HG03439 (cell line): ENCODE data around the gene MGP.

Source experiments
- ATAC-seq: cut with Tn5 transposase; IDR thresholded peaks from one replicate; pipeline ENCODE4 v1.9.1; 2021; ENCODE audit warnings: mild to moderate bottlenecking, moderate library complexity; ENCODE audit not compliant: unreplicated experiment

MGP gene

DNA sequence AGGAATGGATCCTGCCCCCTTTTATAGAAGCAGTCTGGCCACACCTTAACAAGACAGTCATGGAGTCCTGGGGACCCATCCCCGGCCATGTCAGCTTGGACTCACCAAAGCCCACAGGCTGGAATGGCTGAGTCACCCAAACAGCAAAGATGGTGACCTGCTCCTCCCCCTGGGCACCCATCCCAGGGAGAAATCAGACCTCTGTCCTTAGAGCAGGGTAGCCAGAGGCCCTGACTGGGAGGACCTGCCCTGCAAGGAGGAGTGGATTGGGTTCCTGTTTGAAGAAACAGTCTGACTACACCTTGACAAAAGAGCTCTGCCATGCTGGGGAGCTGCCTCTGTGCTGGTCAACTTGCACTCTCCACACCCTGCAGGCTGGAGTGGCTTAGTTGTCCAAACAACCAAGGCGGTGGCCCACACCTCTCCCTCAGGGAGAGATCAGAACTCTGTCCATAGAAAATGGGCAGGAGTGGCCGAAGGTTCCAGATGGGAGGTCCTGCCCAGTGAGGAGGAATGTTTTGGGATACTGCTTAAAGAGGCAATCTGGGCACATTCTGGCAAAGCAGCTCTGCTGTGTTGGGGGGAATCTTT is 16.6 kb downstream of the MGP start:
- ATAC-seq = no peak

DNA sequence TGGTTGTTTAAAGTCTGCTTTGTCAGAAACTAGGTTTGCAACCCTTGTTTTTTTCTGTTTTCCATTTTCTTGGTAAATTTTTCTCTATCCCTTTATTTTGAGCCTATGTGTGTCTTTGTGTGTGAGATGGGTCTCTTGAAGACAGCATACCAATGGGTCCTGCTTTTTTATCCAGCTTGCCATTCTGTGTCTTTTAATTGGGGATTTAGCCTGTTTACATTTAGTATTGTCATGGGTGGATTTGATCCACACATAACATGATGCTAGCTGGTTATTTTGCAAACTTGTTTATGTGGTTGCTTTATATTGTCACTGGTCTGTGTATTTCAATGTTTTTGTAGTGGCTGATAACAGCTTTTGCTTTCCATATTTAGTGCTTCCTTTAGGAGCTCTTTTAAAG is 25.2 kb downstream of the MGP start:
- ATAC-seq = no peak

DNA sequence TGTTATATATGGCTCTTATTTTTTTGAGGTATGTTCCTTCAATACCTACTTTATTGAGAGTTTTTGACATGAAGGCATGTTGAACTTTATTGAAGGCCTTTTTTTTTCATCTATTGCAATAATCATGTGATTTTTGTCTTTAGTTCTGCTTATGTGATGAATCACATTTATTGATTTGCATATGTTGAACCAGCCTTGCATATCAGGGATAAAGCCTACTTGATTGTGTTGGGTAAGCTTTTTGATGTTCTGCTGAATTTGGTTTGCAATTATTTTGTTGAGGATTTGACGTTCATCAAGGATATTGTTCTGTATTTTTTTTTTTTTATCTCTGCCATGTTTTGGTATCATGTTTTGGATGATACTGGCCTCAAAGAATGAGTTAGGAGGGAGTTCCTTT is 27.1 kb downstream of the MGP start:
- ATAC-seq = no peak

DNA sequence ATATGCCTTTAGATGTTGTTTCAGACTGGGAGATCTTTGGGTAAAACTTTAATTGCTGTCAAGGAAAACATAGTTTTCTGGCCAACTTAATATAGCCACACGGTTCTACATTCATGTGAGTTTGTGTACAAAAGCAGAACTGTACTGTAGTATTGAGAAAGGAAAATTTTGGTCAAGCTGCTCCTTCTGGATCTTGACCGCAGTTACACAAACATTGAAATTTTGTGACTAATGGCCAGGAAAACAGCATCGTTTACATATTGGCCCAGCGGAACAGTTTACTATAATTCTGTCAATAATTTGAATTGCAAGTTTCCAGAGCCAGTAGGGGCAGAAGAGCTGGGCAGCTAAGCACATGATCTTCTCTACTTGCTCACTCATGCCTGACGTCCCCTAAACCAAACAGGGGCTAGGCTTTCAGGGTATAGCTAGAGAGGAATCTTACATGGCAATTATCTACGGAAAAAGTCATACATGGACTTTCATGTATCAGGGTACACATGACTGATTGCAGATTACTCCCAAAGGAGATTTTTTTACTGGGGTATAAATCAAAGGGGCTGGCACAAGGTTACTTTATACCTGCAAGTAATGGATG is 31.0 kb downstream of the MGP start:
- peak; percentile 60 for ATAC-seq

DNA sequence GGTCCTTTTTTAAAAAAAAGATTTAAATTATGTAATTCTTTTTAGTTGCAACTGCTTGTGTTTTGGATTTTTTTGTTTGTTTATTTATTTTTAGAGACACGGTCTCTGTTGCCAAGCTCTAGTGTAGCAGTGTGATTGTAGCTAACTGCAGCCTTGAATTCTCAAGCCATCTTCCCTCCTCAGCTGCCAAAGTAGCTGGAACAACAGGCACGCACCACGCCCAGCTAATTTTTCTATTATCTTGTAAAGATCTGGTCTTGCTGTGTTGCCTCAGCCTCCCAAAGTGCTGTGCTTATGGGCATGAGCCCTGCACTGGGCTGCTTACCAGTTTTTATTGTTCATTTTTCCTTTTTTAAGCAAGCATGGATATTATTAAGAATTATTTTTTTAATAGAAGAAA is 31.7 kb downstream of the MGP start:
- no peak for ATAC-seq

DNA sequence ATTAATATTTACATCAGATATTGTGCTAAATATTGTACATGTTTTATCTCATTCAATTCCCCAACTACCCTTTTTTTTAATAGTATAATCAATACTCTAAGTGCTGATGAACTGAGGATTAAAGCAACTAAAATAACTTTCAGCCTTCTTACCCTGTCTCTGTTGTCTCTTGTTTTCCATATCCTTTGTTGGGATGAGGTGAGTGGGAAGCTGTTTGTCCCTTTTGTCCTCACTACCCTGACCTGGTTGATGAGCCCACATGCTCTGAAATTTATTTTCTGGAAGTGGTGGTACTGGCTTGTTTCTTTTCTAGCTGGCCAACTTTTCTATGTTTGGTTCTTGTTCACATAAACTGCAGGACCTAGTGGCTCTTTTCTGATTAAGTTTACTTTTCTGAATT is 32.8 kb downstream of the MGP start:
- ATAC-seq = no peak

DNA sequence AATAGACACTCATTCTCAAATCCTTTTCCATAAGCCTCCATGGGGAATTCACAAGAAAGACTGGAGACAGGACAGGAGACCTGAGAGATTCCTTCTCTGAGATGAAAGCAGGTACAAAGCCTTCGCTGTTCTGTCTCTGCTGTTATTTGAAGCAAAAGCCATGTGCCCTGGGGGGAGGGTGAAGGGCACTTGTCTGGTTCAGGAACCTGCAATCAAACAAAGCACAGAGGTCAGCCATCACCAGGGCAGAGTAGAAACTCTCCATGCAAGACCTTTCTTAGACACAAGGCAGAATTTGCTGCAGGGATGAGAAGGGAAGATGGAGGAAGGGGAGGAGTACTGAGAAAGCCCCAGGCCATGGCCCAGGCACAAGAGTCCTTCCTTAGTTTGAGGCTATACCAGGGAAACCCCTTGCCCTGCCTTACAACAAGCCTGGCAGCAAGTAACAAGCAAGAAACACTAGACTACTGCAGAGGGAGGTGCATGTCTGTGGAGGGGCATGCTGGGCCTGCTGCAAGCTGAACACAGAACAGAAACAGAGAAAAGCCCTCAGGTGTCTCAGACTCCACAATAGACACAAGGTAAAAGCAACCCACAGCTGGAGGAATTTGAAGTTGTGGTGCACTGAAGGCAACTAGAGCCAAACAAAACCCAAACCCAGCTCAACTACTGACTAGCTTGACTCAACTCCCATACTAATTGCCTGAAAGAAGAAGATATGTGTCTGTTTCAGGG is 34.6 kb downstream of the MGP start:
- peak; percentile 53 for ATAC-seq

DNA sequence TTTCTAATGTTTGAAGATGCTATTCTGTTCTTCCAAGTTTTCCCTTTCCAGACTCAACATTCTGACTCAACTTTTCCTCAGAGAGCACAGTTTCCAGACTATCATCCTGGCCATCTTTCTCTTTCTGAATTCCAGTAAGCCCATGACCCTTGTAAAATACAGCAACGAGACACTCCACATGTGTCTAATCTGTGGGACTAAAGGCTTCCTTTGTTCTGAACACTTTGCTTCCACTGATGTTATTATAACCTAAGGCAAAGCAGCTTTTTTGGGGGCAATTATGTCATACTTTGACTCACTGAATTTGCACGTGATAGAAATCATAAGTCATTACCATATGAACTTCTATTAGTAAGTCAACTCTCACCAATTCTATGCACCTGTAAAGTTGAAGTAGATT is 36.0 kb downstream of the MGP start:
- ATAC-seq = no peak

DNA sequence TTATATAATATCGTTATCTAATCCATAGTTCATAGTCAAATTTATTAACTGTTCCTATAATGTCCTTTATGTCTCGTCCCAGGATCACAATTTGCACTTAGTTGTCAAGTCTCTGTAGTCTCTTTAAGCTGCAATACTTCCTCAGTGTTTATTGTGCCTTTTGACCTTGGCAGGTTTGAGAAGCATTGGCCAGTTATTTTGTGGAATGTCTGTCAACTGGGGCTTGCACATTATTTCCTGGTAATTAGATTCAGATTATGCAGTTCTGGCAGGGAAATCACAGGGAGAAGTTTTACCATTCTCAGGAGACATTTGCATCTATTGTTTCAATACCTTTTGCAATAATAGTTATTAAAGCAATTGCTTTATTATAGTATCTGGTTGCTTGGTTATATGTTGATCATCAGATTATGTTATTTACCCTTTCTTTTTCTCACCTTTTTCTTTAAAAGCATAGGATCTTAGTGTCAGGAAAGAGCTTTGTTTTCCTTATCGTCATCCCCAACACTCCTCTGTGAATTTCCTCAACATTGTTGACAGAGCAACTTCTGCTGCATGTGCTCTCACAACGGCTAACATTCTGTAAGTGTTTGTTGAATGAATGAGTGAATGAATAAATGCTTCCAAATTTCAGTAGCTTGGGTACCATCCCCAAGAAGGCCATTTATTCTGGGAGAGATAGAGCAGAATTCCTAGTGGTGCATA is 38.6 kb downstream of the MGP start:
- ATAC-seq = no peak

DNA sequence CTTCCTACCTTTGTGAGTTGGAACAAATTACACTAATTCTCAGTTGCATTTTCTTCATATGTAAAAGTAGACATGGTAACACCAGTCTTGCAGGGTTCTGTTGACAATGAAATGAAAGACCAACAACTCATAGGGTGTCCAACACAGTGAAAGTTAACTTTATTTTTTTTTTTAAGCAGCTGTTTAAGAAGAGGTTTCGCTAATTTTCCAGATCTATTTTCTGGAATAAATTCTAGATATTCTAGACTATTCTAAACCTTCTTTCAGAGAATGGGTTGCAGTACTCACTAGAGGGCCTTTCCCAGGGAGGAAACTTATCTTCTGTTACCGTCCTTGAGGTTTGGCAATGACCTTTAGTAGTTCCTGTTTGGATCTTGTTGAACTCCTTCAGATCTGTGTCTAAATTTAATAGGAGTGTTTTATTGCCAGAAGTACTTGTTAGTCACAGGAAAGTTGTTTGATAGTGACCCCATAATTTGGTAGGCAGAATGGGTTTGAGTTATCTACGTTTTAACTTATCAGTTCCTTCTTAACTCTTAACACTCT is 39.5 kb downstream of the MGP start:
- ATAC-seq = no peak

DNA sequence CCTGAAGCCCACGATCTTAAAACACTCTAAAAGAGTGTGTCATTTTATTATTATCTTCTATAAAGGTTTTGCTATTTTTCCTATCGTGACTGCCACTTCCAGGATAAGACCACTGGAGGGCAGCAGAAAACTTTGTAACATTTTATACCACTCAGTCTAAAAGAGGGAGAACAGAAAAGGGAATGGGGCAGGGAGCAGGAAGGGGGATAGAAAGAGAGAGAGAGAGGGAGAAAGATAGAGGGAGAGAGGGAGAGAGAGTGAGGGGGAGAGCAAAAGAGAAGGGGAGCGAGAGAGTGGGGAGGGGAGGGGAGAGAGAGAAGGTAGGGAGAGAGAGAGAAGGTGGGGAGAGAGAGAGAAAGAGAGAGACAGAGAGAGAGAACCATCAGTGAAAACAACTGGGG is 40.3 kb downstream of the MGP start:
- peak; percentile 58 for ATAC-seq

DNA sequence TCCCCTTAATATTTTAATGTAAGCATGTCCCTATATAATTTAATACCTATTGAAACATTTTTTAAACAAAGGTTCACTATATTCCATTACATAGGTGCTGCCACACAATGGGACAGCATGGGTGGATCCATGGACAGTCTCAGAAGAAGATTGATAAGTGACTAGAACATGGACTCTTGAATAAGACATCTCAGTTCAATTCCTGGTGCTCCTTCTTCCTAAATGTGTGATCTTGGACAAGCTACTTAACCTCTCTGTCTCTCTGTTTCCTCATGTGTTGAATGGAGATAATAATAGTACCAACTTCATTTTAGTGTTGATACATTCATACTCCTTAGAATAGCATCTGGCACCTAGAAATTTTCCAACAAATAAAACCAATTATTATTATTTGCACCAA is 41.3 kb downstream of the MGP start:
- ATAC-seq = no peak

DNA sequence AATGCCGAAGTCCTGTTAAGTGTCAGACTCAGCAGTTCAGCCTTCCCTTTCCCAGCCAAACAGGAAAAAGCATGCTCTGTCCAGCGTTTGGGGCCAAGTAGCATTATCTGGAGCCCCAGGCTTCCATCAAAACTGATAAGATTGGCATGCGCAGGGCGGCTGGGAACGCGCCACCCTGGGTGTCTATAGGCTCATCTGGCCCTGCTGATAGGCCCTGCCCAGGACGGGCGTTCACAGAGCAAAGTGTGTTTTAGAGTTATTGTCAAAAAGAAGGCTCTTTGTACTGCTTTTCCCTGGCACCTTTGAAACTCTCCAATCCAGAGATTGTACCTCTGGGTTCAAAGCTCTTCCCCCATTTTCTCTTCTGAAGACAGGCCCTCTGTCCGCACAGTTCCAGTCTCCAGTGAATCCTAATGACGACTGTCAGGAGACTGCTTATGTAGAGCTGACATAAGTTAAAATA is 42.2 kb downstream of the MGP start, which contains the start of gene ART4:
Gene ART4 (minus strand): TSS at position 102 of the 463 bp plus-strand sequence. CDS start 413 bp downstream, outside the sequence.
- no peak for ATAC-seq

DNA sequence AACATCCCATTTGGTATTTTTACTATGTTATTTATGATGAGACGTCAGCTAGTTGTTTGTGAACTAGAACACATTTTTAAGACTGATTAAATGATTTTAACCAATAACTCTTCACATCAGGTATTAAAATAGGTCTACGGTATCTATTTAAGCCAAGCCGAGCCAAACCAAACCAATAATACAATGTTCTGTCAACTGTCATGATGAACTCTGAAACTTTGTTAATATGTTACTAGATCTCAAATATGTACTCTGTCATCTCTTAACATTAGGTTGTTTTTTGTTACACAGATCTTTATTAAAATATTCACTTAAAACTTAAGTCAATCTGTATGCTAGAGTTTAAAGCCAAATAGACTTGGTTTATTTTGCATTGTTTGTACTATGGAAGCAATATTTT is 43.3 kb downstream of the MGP start:
- no peak for ATAC-seq

DNA sequence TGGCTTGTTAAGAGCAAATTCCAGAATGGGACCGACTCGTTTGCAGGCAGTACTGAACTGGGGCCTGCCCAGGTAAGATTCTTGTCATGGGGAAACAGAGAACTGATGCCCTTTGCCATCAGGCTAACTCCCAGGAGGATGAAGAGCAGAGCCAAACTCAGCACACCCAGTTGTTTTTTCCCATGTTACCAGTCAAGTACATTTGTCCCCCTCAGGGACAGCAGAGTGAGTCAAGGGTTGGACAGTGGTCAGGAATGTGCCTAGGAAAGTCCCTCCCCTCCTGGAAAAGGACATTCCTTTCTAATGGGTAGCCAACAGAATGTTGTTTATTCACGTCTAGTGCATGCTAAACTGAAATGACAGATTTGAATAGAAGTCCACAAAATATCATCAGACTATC is 43.9 kb downstream of the MGP start:
- ATAC-seq = no peak

DNA sequence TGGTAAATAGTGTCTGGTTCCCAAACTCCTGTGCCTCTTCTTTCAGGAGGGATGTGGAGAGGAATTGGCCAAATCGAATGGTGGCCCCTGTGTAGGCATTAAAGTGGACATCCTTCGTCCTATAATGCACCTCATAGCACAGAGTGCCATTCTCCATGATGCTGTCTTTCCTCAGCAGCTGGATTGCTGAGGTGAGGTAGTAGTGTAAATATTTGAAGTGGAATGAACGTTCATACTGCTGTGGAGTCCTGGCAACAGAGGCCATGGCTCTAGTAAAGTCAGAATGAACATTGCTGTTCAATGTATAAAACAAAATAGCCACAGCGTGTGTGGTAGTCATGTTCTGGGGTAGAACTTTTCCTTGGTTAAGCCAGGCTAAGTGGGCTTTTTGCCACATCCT is 45.0 kb downstream of the MGP start:
- no peak for ATAC-seq

DNA sequence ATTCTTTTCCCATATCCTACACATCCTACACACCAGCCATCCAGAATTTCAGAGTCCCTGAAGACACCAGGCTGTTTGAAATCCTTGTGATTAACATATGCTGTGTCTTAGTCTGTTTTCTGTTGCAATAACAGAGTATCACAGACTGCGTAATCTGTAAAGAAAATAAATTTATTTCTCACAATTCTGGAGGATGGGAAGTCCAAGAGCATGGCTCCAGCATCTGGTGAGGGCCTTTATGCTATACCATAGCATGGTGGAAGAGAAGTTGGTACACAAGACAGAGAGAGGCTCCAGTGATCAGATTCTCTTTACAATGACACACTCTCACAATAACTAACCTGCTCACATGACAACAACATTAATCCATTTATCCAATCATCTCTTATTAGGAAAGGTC is 46.4 kb downstream of the MGP start:
- ATAC-seq = no peak

DNA sequence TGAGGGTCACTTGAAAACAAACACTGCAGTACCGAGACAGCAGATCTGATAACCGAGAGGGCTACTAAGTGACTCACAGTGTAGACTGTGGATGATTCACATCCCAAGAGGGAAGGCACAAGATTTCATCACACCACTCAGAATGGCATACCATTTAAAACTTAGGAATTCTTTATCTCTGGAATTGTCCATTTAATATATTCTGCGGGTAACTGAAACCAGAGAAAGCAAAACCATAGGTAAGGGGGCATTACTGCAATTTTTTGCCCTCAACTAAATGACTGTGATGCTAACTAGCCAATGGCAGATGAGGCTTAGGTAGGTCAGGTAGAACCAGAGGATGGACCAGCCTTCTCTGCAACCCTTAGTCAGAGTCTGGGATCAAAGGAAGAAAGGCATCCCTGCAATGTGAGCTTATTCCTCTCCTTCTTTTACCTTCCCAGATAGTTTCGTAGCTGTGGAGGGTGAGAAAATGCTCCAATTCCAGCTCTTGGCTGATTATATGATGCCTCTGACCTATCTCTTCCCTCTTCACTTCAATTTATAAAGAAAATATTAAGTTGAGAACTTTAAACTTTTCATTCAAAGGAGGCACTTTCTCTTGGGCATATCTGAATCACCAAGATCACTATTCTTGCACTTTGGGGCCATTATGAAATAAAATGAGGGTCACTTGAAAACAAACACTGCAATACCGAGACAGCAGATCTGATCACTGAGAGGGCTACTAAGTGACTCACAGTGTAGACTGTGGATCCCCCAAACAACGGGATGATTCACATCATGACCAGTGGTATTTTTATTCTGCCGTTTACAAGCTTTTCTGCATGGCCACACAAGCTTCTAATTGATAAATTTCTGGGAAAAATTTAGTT is 49.1 kb downstream of the MGP start:
- ATAC-seq = no peak

DNA sequence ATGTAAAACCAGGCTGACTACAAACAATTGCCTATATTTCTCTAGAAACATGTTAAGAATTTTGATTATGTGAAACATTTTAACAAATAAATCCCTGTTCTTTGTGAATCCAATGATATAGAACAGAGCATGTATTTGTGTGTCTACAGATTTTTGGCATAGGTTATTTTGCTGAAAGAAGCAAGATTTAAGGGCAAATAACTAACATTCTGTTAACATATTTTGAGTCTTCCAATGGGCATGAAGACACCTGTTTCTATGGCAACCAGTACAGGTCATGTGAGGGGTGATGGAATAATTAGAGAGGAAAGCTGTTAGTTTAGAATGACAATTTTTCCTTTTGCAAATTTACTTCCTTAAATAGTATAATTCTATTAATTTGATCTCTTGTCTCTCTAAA is 51.1 kb downstream of the MGP start:
- ATAC-seq = no peak

DNA sequence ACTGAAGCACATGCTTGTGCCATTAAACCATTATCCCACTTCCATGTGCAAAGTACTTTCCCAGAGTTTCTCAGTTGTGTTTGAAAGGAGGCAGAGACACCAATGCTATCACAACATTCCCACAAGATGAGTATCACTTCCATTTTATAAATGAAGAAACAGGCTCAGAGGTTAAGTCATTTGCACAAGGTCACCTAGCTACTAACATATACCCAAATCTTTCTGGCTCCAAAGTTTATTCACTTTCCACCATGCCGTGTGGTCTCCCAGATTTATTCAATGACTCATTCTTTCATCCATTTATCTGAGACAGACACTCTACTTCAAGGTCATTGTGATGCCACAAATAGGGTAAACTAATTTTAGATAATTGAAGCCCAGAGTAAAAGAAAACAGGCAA is 51.7 kb downstream of the MGP start:
- no peak for ATAC-seq
